Panc1 (cell line): ENCODE results near the gene RMND5A. TPM values are rescaled to one million over a fixed set of nuclear protein-coding genes. Genes with fewer than 3 reads are reported as not detected.
A peak's percentile ranks its signal among the peaks of the same experiment; 100 is the strongest.

Experiments
- ATAC-seq: fragments of 200-7000 bp; cut with Tn5 transposase; 2 replicates; pipeline ENCODE4 v1.9.1; 2020; ENCODE audit warnings: mild to moderate bottlenecking, moderate library complexity
- BruUV-seq: library from RNA; stranded (reverse); fragments of 400-500 nt; replicated peaks from 2 replicates; lab custom pipeline; 2021; lab: Mats Ljungman, UMichigan
- CTCF ChIA-PET: fragments of 300-600 bp; sonication (Branson Sonifier 250); formaldehyde crosslinking; loops from one replicate; lab custom pipeline; 2022; ENCODE audit warnings: antibody characterized with exemption; lab: Charles Lee
- POLR2A ChIA-PET: fragments of 300-600 bp; sonication (Branson Sonifier 250); formaldehyde crosslinking; loops from one replicate; lab custom pipeline; 2022; ENCODE audit warnings: antibody characterized with exemption; lab: Charles Lee
- DNase-seq: peaks from one replicate; pipeline ENCODE4 v3.0.0-alpha.2; 2010; ENCODE audit warnings: low read depth, low spot score
- H3K27ac ChIP-seq: 2 replicates; pipeline ENCODE4 v1.5.1; 2011; ENCODE audit warnings: mild to moderate bottlenecking, low read length, inconsistent platforms
- H3K27me3 ChIP-seq: fragments of 200-500 bp; sonication (Bioruptor generic); 2 replicates; pipeline ENCODE4 v1.6.0; 2014; ENCODE audit warnings: low read length, inconsistent platforms; ENCODE audit not compliant: control insufficient read depth, insufficient read depth
- H3K36me3 ChIP-seq: fragments of 200-500 bp; sonication (Bioruptor generic); 2 replicates; pipeline ENCODE4 v1.5.1; 2014; ENCODE audit warnings: inconsistent platforms, mild to moderate bottlenecking, low read length, moderate library complexity; ENCODE audit not compliant: control insufficient read depth, insufficient read depth
- H3K4me1 ChIP-seq: 2 replicates; pipeline ENCODE4 v1.5.1; 2011; ENCODE audit warnings: inconsistent platforms, mild to moderate bottlenecking, low read length, moderate library complexity; ENCODE audit not compliant: control insufficient read depth, insufficient read depth
- H3K4me3 ChIP-seq, 2 experiments: 2 replicates each; pipeline ENCODE4 v1.5.1; 2011 to 2012; ENCODE audit warnings: low read depth in 2 of 2, low read length in 2 of 2, mild to moderate bottlenecking in 2 of 2, inconsistent platforms in 1 of 2, moderate library complexity in 1 of 2
- H3K9me3 ChIP-seq: fragments of 200-500 bp; sonication (Bioruptor generic); 2 replicates; pipeline ENCODE4 v1.5.1; 2014; ENCODE audit warnings: low read depth, mild to moderate bottlenecking, inconsistent platforms, low read length, moderate library complexity; ENCODE audit not compliant: control insufficient read depth, insufficient read depth
- POLR2AphosphoS5 ChIP-seq: IDR thresholded peaks from 2 replicates; pipeline ENCODE4 v1.6.1; 2012; ENCODE audit warnings: mild to moderate bottlenecking, low read depth, low read length, moderate library complexity
- SIN3A ChIP-seq: IDR thresholded peaks from 2 replicates; pipeline ENCODE4 v1.6.1; 2012; ENCODE audit warnings: low read depth, mild to moderate bottlenecking, low read length, moderate library complexity, borderline replicate concordance; ENCODE audit not compliant: insufficient read depth
- TCF7L2 ChIP-seq: IDR thresholded peaks from 2 replicates; pipeline ENCODE4 v1.6.1; 2011; ENCODE audit warnings: mild to moderate bottlenecking, low read depth, low read length, inconsistent platforms
- in situ Hi-C: cut with HindIII; loops from 2 replicates; pipeline ENCODE4 v1.10.0; 2016; ENCODE audit warnings: low sequenced_read_pairs, low pct_unique_long_range_greater_than_20kb
- intact Hi-C: fragments of 100-400 bp; cut with micrococcal nuclease; formaldehyde crosslinking; loops from one replicate; pipeline ENCODE4 v1.10.0; 2022; ENCODE audit not compliant: unreplicated experiment
- total RNA-seq: library from RNA; stranded (reverse); gene quantifications from one replicate; pipeline ENCODE4 v1.2.1, GENCODE V29; 2021; ENCODE audit not compliant: unreplicated experiment
- TF ChIP-seq, protein P1 (sequence below), 2 experiments: IDR thresholded peaks; 2 replicates each; pipeline ENCODE4 v1.6.1; 2011 to 2012; ENCODE audit warnings: low read depth in 2 of 2, control low read depth in 1 of 2, low read length in 1 of 2, mild to moderate bottlenecking in 1 of 2, moderate library complexity in 1 of 2; ENCODE audit not compliant: insufficient read depth in 1 of 2
- TF ChIP-seq, protein P2 (sequence below): fragments of 450-650 bp; IDR thresholded peaks from 2 replicates; pipeline ENCODE4 v1.5.1; 2017; ENCODE audit warnings: mild to moderate bottlenecking

Gene RMND5A
- total RNA-seq, 1 experiment from 2014 or later, result 42.8 TPM

DNA sequence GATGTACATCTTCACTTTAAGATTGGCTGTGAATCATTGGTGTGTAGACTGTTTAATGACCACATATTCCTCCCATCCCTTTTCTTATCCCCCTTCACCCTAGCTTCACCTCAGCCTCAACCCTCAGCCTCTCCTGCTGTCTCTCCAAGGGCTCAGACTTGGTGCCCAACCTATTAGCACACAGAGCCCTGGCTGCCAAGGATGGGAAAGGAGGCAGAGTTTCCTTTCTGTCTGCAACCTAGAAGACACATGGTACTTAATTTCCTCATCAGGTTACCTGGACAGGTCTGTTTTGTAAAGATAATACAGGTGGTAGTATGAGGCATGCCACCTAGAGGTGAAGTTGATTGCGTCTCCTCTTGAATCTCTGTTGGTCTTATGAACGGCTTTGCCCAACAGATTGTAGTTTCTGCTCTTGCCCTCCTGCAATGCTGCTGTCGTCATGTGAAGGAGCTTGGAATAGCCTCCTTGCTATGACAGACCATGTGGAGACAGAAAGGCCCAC lies 44.5 kb upstream of the RMND5A start:
- DNase-seq (no peak), ATAC-seq (no peak)
- in situ Hi-C loops, result no loop called here
- Histone ChIP-seq H3K9me3 (no peaks in the 10 kb centered on the region), H3K4me1 (no peaks in the 10 kb centered on the region), H3K4me3 (no peak overlapping the region), H3K27me3 (no peaks in the 10 kb centered on the region), H3K36me3 (no peaks in the 10 kb centered on the region), H3K27ac (no peak overlapping the region)
- ChIA-PET POLR2A (interaction anchor here (0.6 kb wide), 1 partner anchor 155 kb away, joined by 4 read pairs; no protein-coding TSS in a partner anchor), CTCF (no interaction called here)
- TF ChIP-seq, protein P1, sequence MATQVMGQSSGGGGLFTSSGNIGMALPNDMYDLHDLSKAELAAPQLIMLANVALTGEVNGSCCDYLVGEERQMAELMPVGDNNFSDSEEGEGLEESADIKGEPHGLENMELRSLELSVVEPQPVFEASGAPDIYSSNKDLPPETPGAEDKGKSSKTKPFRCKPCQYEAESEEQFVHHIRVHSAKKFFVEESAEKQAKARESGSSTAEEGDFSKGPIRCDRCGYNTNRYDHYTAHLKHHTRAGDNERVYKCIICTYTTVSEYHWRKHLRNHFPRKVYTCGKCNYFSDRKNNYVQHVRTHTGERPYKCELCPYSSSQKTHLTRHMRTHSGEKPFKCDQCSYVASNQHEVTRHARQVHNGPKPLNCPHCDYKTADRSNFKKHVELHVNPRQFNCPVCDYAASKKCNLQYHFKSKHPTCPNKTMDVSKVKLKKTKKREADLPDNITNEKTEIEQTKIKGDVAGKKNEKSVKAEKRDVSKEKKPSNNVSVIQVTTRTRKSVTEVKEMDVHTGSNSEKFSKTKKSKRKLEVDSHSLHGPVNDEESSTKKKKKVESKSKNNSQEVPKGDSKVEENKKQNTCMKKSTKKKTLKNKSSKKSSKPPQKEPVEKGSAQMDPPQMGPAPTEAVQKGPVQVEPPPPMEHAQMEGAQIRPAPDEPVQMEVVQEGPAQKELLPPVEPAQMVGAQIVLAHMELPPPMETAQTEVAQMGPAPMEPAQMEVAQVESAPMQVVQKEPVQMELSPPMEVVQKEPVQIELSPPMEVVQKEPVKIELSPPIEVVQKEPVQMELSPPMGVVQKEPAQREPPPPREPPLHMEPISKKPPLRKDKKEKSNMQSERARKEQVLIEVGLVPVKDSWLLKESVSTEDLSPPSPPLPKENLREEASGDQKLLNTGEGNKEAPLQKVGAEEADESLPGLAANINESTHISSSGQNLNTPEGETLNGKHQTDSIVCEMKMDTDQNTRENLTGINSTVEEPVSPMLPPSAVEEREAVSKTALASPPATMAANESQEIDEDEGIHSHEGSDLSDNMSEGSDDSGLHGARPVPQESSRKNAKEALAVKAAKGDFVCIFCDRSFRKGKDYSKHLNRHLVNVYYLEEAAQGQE (IDR thresholded peaks at IDR 0.05; ENCODE audit: insufficient read depth in 1 of 2, low read depth in 2 of 2, low read length in 1 of 2), result no peak
- TF ChIP-seq, protein P2, sequence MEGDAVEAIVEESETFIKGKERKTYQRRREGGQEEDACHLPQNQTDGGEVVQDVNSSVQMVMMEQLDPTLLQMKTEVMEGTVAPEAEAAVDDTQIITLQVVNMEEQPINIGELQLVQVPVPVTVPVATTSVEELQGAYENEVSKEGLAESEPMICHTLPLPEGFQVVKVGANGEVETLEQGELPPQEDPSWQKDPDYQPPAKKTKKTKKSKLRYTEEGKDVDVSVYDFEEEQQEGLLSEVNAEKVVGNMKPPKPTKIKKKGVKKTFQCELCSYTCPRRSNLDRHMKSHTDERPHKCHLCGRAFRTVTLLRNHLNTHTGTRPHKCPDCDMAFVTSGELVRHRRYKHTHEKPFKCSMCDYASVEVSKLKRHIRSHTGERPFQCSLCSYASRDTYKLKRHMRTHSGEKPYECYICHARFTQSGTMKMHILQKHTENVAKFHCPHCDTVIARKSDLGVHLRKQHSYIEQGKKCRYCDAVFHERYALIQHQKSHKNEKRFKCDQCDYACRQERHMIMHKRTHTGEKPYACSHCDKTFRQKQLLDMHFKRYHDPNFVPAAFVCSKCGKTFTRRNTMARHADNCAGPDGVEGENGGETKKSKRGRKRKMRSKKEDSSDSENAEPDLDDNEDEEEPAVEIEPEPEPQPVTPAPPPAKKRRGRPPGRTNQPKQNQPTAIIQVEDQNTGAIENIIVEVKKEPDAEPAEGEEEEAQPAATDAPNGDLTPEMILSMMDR, result peak; percentile 38
- intact Hi-C loops, result no loop called here
- BruUV-seq, result no TSS peak

DNA sequence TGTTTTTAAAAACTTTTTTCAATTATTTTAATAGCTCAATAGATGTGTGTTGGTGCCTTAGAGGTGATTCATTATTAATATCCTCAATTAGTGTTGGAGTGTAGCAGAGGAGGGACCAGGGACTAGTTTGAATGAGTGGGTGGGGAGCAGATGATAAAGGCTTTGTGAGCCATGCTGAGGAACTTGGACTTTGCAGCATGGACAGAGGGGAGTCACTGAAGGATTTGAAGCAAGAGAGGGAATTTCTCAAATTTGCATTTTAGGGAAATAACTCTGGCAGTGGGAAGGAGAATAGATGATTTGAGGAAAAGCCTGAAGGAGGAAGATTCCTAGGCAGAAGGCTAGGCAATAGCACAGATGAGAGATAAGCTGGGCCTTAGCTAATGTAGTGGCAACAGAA lies 42.3 kb upstream of the RMND5A start:
- no peaks in the 10 kb centered on the region for H3K36me3 ChIP-seq
- H3K4me1 ChIP-seq, result no peaks in the 10 kb centered on the region
- H3K9me3 ChIP-seq, result no peaks in the 10 kb centered on the region
- no peak overlapping the region for H3K27ac ChIP-seq
- intact Hi-C loops, result no loop called here
- no peak overlapping the region for H3K4me3 ChIP-seq
- in situ Hi-C loops, result no loop called here
- TF ChIP-seq TCF7L2 (no peak), POLR2AphosphoS5 (no peak), SIN3A (no peak)
- TF ChIP-seq, protein P1 (IDR thresholded peaks at IDR 0.05; ENCODE audit: insufficient read depth in 1 of 2, low read depth in 2 of 2, low read length in 1 of 2), result no peak
- TF ChIP-seq, protein P2, result no peak
- ATAC-seq (no peak), DNase-seq (no peak)
- BruUV-seq, result no TSS peak
- POLR2A ChIA-PET, result interaction anchor here (0.7 kb wide), 1 partner anchor 87 kb away, joined by 6 read pairs; no protein-coding TSS in a partner anchor
- no peaks in the 10 kb centered on the region for H3K27me3 ChIP-seq
- CTCF ChIA-PET, result no interaction called here
